H1 (cell line): ENCODE measurements around the gene BUD23. TPM values are rescaled to one million over a fixed set of nuclear protein-coding genes. Genes with fewer than 3 reads are reported as not detected.
"Not testable (repeated sequence)": the region's sequence is repeated elsewhere in the genome, so short reads cannot be mapped to it uniquely, and the experiment has no call there.

Source experiments
- CTCF ChIA-PET: fragments of 300-600 bp; sonication (Branson Sonifier 250); formaldehyde crosslinking; loops from one replicate; lab custom pipeline; 2021; ENCODE audit not compliant: partially characterized antibody; lab: Charles Lee
- POLR2A ChIA-PET: fragments of 300-600 bp; sonication (Branson Sonifier 250); formaldehyde crosslinking; loops from one replicate; lab custom pipeline; 2021; ENCODE audit warnings: inconsistent platforms; ENCODE audit not compliant: partially characterized antibody; lab: Charles Lee
- DNase-seq, 2 experiments: peaks; one replicate each; pipeline versions ENCODE4 v3.0.0 to v3.0.0-alpha.2; 2010 to 2022; ENCODE audit warnings: low spot score in 2 of 2, low read depth in 1 of 2, mixed read lengths in 1 of 2
- FAIRE-seq: peaks from 2 replicates; lab custom pipeline; 2011; peaks lifted over from hg19 to GRCh38; lab: Jason Lieb, UNC
- H2AFZ ChIP-seq: 2 replicates; pipeline ENCODE4 v1.8.1; 2012; ENCODE audit warnings: low read length, inconsistent platforms
- H2AK5ac ChIP-seq: 2 replicates; pipeline ENCODE4 v1.6.1; 2013; ENCODE audit warnings: low read depth, low read length
- H2BK120ac ChIP-seq: replicated peaks from 2 replicates; pipeline ENCODE3; 2013; ENCODE audit warnings: low read depth, low read length, inconsistent platforms
- H2BK12ac ChIP-seq: 2 replicates; pipeline ENCODE4 v1.6.1; 2013; ENCODE audit warnings: low read depth, low read length
- H2BK15ac ChIP-seq: 2 replicates; pipeline ENCODE4 v1.6.1; 2013; ENCODE audit warnings: low read length
- H2BK20ac ChIP-seq: 2 replicates; pipeline ENCODE4 v1.6.1; 2013; ENCODE audit warnings: low read length
- H2BK5ac ChIP-seq: 2 replicates; pipeline ENCODE4 v1.6.1; 2013; ENCODE audit warnings: low read depth, low read length
- H3K14ac ChIP-seq: 2 replicates; pipeline ENCODE4 v1.6.1; 2013; ENCODE audit warnings: inconsistent platforms; ENCODE audit not compliant: insufficient read length
- H3K18ac ChIP-seq: 2 replicates; pipeline ENCODE4 v1.6.1; 2013; ENCODE audit warnings: low read length; ENCODE audit errors: extremely low read depth
- H3K23ac ChIP-seq: 2 replicates; pipeline ENCODE4 v1.6.1; 2013; ENCODE audit warnings: inconsistent platforms; ENCODE audit not compliant: insufficient read length
- H3K23me2 ChIP-seq: 2 replicates; pipeline ENCODE4 v1.6.1; 2013; ENCODE audit warnings: low read depth, low read length
- H3K27ac ChIP-seq: 2 replicates; pipeline ENCODE4 v1.6.1; 2011; ENCODE audit warnings: low read depth, low read length, inconsistent platforms
- H3K27me3 ChIP-seq, 4 experiments: replicated peaks in 1 of 4; 1 replicate in 1 of 4; 2 replicates in 3 of 4; pipeline versions ENCODE4 v1.6.1 to v1.8.1; 2011 to 2013; ENCODE audit warnings: low read length in 3 of 4, mild to moderate bottlenecking in 3 of 4, inconsistent platforms in 2 of 4, mixed read lengths in 2 of 4, moderate library complexity in 1 of 4; ENCODE audit not compliant: control insufficient read depth in 3 of 4, insufficient read depth in 3 of 4; ENCODE audit errors: extremely low read depth in 1 of 4
- H3K36me3 ChIP-seq, 4 experiments: 2 replicates each; pipeline versions ENCODE4 v1.6.1 to v1.8.1; 2011 to 2013; ENCODE audit warnings: mild to moderate bottlenecking in 4 of 4, low read length in 3 of 4, moderate library complexity in 2 of 4, control low read depth in 1 of 4, inconsistent platforms in 1 of 4; ENCODE audit not compliant: insufficient read depth in 4 of 4, control insufficient read depth in 2 of 4
- H3K4ac ChIP-seq: replicated peaks from 2 replicates; pipeline ENCODE3; 2013; ENCODE audit warnings: low read length, low read depth, mixed read lengths, inconsistent platforms; ENCODE audit not compliant: insufficient read length
- H3K4me1 ChIP-seq, 4 experiments: replicated peaks in 1 of 4; 1 replicate in 1 of 4; 2 replicates in 3 of 4; pipeline versions ENCODE4 v1.6.1 to v1.8.1; 2011 to 2013; ENCODE audit warnings: low read length in 3 of 4, inconsistent platforms in 2 of 4, mixed read lengths in 1 of 4; ENCODE audit not compliant: insufficient read depth in 4 of 4, control insufficient read depth in 3 of 4
- H3K4me2 ChIP-seq, 2 experiments: 2 replicates each; pipeline versions ENCODE4 v1.6.1 to v1.8.1; 2011 to 2013; ENCODE audit warnings: low read depth in 2 of 2, low read length in 2 of 2, control low read depth in 1 of 2, inconsistent platforms in 1 of 2, mild to moderate bottlenecking in 1 of 2; ENCODE audit not compliant: insufficient read depth in 1 of 2
- H3K4me3 ChIP-seq, 4 experiments: fragments of 200-600, 300-600 bp in 1 of 4; sonication (generic), shearing (Covaris generic), sonication (Bioruptor Twin) in 1 of 4; 2 replicates each; pipeline versions ENCODE4 v1.5.1 to v1.8.1; 2011 to 2016; ENCODE audit warnings: low read length in 4 of 4, low read depth in 3 of 4, control low read depth in 2 of 4, inconsistent platforms in 2 of 4, mild to moderate bottlenecking in 2 of 4, mixed read lengths in 1 of 4, moderate library complexity in 1 of 4; ENCODE audit not compliant: insufficient read depth in 2 of 4; ENCODE audit errors: extremely low read depth in 1 of 4
- H3K56ac ChIP-seq: replicated peaks from 2 replicates; pipeline ENCODE3; 2013; ENCODE audit warnings: low read depth, mild to moderate bottlenecking, mixed read lengths, low read length, inconsistent platforms; ENCODE audit not compliant: insufficient read length
- H3K79me1 ChIP-seq: 2 replicates; pipeline ENCODE4 v1.6.1; 2013; ENCODE audit warnings: low read depth, low read length, control low read depth
- H3K79me2 ChIP-seq, 2 experiments: 2 replicates each; pipeline versions ENCODE4 v1.6.1 to v1.8.1; 2012 to 2013; ENCODE audit warnings: low read length in 2 of 2, mild to moderate bottlenecking in 2 of 2, inconsistent platforms in 1 of 2; ENCODE audit not compliant: insufficient read depth in 2 of 2, control insufficient read depth in 1 of 2
- H3K9ac ChIP-seq, 4 experiments: replicated peaks in 1 of 4; 1 replicate in 1 of 4; 2 replicates in 3 of 4; pipeline versions ENCODE4 v1.6.1 to v1.8.1; 2011 to 2013; ENCODE audit warnings: low read depth in 3 of 4, low read length in 3 of 4, control low read depth in 2 of 4, mild to moderate bottlenecking in 2 of 4, moderate library complexity in 2 of 4, inconsistent platforms in 1 of 4; ENCODE audit errors: extremely low read depth in 1 of 4
- H3K9me3 ChIP-seq, 2 experiments: 2 replicates each; pipeline versions ENCODE4 v1.6.1 to v1.8.1; 2012 to 2013; ENCODE audit warnings: mild to moderate bottlenecking in 2 of 2, moderate library complexity in 2 of 2, control low read depth in 1 of 2, inconsistent platforms in 1 of 2, low read depth in 1 of 2, low read length in 1 of 2, mixed read lengths in 1 of 2; ENCODE audit not compliant: insufficient read depth in 2 of 2
- H4K20me1 ChIP-seq, 2 experiments: replicated peaks in 1 of 2; 2 replicates each; pipeline versions ENCODE3 to v1.8.1; 2011 to 2013; ENCODE audit warnings: inconsistent platforms in 2 of 2, low read length in 2 of 2, mild to moderate bottlenecking in 1 of 2; ENCODE audit not compliant: insufficient read depth in 2 of 2, control insufficient read depth in 1 of 2
- H4K5ac ChIP-seq: 2 replicates; pipeline ENCODE4 v1.6.1; 2013; ENCODE audit warnings: low read length, low read depth, mixed read lengths, inconsistent platforms; ENCODE audit not compliant: insufficient read length
- H4K8ac ChIP-seq: 2 replicates; pipeline ENCODE4 v1.8.0; 2013; ENCODE audit warnings: mild to moderate bottlenecking, moderate library complexity, low read length, inconsistent platforms; ENCODE audit not compliant: insufficient read depth; ENCODE audit errors: extremely low read depth
- H4K91ac ChIP-seq: replicated peaks from 2 replicates; pipeline ENCODE3; 2013; ENCODE audit warnings: low read length, mixed read lengths, inconsistent platforms; ENCODE audit not compliant: insufficient read length
- WGBS, 2 experiments: shearing (Covaris generic) in 1 of 2; methylation state at CpG; one replicate each; pipeline versions ENCODE4 v1.1.6 to v1.1.7; 2013 to 2015; ENCODE audit warnings: low lambda C conversion rate in 2 of 2, mixed read lengths in 2 of 2, inconsistent platforms in 1 of 2, low coverage in 1 of 2, missing lambda C conversion rate in 1 of 2; ENCODE audit not compliant: insufficient replicate concordance in 2 of 2, insufficient coverage in 1 of 2, insufficient read length in 1 of 2; ENCODE audit errors: extremely low coverage in 1 of 2, missing lambda C conversion rate in 1 of 2; 5-methylcytosine and 5-hydroxymethylcytosine counted together
- polyA plus RNA-seq, 7 experiments: library from polyadenylated mRNA; depleted of rRNA in 3 of 7; stranded (reverse) in 5 of 7; unstranded in 2 of 7; fragments of >200 nt in 5 of 7; fragments of 200-250 nt in 2 of 7; gene quantifications; 1 replicate in 5 of 7; 2 replicates in 1 of 7; 4 replicates in 1 of 7; pipeline versions ENCODE4 v1.2.1 to v1.2.3, GENCODE V29; 2011 to 2013; ENCODE audit warnings: missing spikeins in 2 of 7, mixed read lengths in 2 of 7
- total RNA-seq: library from RNA; stranded (reverse); fragmentation: NEBNext Ultra II Directional; extraction: Animal tissue kit (Norgen Biotek cat#: 25700); gene quantifications from 2 replicates; pipeline ENCODE4 v1.2.1, GENCODE V29; 2021

Gene BUD23
- total and polyA plus RNA-seq, 2 of the 8 experiments (the other 6 are each of a cell fraction or from before 2014, with no cell fraction given), result 72.3 to 78.4 TPM

- DNase-seq, H2BK12ac ChIP-seq, H4K91ac ChIP-seq, H4K20me1 ChIP-seq, H2AFZ ChIP-seq, H3K14ac ChIP-seq, H3K4me2 ChIP-seq, H2BK120ac ChIP-seq, H3K27ac ChIP-seq, H4K8ac ChIP-seq, H3K4me3 ChIP-seq, H3K9me3 ChIP-seq, H3K9ac ChIP-seq, POLR2A ChIA-PET, H3K79me1 ChIP-seq, H3K79me2 ChIP-seq, FAIRE-seq, H3K4me1 ChIP-seq, H3K36me3 ChIP-seq, H3K23ac ChIP-seq, H2BK15ac ChIP-seq, H2AK5ac ChIP-seq, H3K4ac ChIP-seq, H3K27me3 ChIP-seq, H2BK20ac ChIP-seq, H2BK5ac ChIP-seq, H4K5ac ChIP-seq, H3K56ac ChIP-seq, H3K23me2 ChIP-seq, H3K18ac ChIP-seq: not testable (repeated sequence)
- 88% methylated on average over 4 of the region's 4 CpGs; no CpG with 5 or more reads in 1 of the 2 experiments for WGBS, 2 experiments
- CTCF ChIA-PET, result interaction anchor here (1.0 to 2.1 kb wide), 3 partner anchors 40 to 65 kb away, joined by 3 to 9 read pairs (median 4); no protein-coding TSS in a partner anchor
Measured at GRCh38 chr7:73660594-73660993, 22.8 kb upstream of the BUD23 start.
